K562 (cell line): ENCODE results near the gene GATAD1. TPM values are rescaled to one million over a fixed set of nuclear protein-coding genes. Genes with fewer than 3 reads are reported as not detected.
A peak's percentile ranks its signal among the peaks of the same experiment; 100 is the strongest.

Source experiments
- ATAC-seq: fragments of 200-7000 bp; cut with Tn5 transposase; 3 replicates; pipeline ENCODE4 v1.9.1; 2020; ENCODE audit warnings: moderate library complexity
- BruUV-seq: library from RNA; stranded (reverse); fragments of 400-500 nt; replicated peaks from 2 replicates; lab custom pipeline; 2021; lab: Mats Ljungman, UMichigan
- CTCF ChIA-PET: fragments of 300-600 bp; formaldehyde crosslinking; extraction: SDS; loops from one replicate; lab custom pipeline; 2021; ENCODE audit warnings: low intra/inter-chr PET ratio; lab: Yijun Ruan, JAX
- POLR2A ChIA-PET: fragments of 300-600, 350-650 bp; sonication (Branson Sonifier 250); formaldehyde crosslinking; extraction: SDS; loops from one replicate; lab custom pipeline; 2021; ENCODE audit warnings: antibody characterized with exemption, inconsistent platforms; lab: Yijun Ruan, JAX
- DNase-seq, 4 experiments: peaks; one replicate each; pipeline versions ENCODE4 v3.0.0 to v3.0.0-alpha.2; 2011 to 2018; ENCODE audit warnings: low spot score in 3 of 4, mixed read lengths in 3 of 4; ENCODE audit errors: extremely low read depth in 1 of 4
- FAIRE-seq: peaks from 2 replicates; lab custom pipeline; 2011; peaks lifted over from hg19 to GRCh38; lab: Jason Lieb, UNC
- H2AFZ ChIP-seq: 2 replicates; pipeline ENCODE4 v1.6.0; 2011; ENCODE audit warnings: low read depth, low read length, control low read depth, inconsistent platforms
- H3K27ac ChIP-seq: fragments of 200-600 bp; 3 replicates; pipeline ENCODE4 v1.8.0; 2011; ENCODE audit warnings: low read depth, mild to moderate bottlenecking, control low read depth, inconsistent platforms, low read length, moderate library complexity, mixed read lengths; ENCODE audit errors: extremely low read depth
- H3K27me3 ChIP-seq, 2 experiments: fragments of 300-600 bp in 1 of 2; 2 replicates in 1 of 2; 3 replicates in 1 of 2; pipeline versions ENCODE4 v1.6.0 to v1.8.0; 2011; ENCODE audit warnings: inconsistent platforms in 2 of 2, low read length in 2 of 2, mild to moderate bottlenecking in 1 of 2, mixed read lengths in 1 of 2, moderate library complexity in 1 of 2; ENCODE audit not compliant: control insufficient read depth in 2 of 2, insufficient read depth in 2 of 2
- H3K36me3 ChIP-seq: fragments of 300-600 bp; 3 replicates; pipeline ENCODE4 v1.8.0; 2011; ENCODE audit warnings: mild to moderate bottlenecking, low read length, inconsistent platforms; ENCODE audit not compliant: control insufficient read depth, insufficient read depth
- H3K4me1 ChIP-seq, 2 experiments: fragments of 200-600 bp in 1 of 2; replicated peaks in 1 of 2; 2 replicates in 1 of 2; 3 replicates in 1 of 2; pipeline versions ENCODE4 v1.5.1 to v1.8.0; 2011; ENCODE audit warnings: inconsistent platforms in 2 of 2, low read length in 2 of 2, mild to moderate bottlenecking in 1 of 2, mixed read lengths in 1 of 2, moderate library complexity in 1 of 2; ENCODE audit not compliant: control insufficient read depth in 2 of 2, insufficient read depth in 2 of 2
- H3K4me2 ChIP-seq: 2 replicates; pipeline ENCODE4 v1.6.1; 2011; ENCODE audit warnings: low read length, control low read depth, inconsistent platforms, mixed read lengths; ENCODE audit not compliant: insufficient read depth
- H3K4me3 ChIP-seq: fragments of 200-600 bp; sonication (generic), shearing (Covaris generic); 2 replicates; pipeline ENCODE4 v1.5.1; 2016; ENCODE audit warnings: control low read depth, inconsistent platforms
- H3K79me2 ChIP-seq: fragments of 200-600 bp; 3 replicates; pipeline ENCODE4 v1.8.0; 2011; ENCODE audit warnings: low read length, inconsistent platforms; ENCODE audit not compliant: control insufficient read depth, insufficient read depth
- H3K9ac ChIP-seq, 2 experiments: 2 replicates each; pipeline versions ENCODE4 v1.6.0 to v1.6.1; 2011; ENCODE audit warnings: low read depth in 2 of 2, low read length in 2 of 2, control low read depth in 1 of 2, inconsistent platforms in 1 of 2, mild to moderate bottlenecking in 1 of 2, mixed read lengths in 1 of 2; ENCODE audit not compliant: insufficient read depth in 1 of 2
- H3K9me1 ChIP-seq: one replicate; pipeline ENCODE4 v1.6.0; 2011; ENCODE audit warnings: inconsistent platforms, mild to moderate bottlenecking, low read length, moderate library complexity; ENCODE audit not compliant: control insufficient read depth, insufficient read depth
- H3K9me3 ChIP-seq: replicated peaks from 2 replicates; pipeline ENCODE4 v1.5.1; 2011; ENCODE audit warnings: low read depth, low read length, inconsistent platforms; ENCODE audit not compliant: control insufficient read depth, insufficient read depth
- H4K20me1 ChIP-seq: replicated peaks from 2 replicates; pipeline ENCODE4 v1.6.1; 2011; ENCODE audit warnings: low read length, inconsistent platforms, mixed read lengths; ENCODE audit not compliant: control insufficient read depth, insufficient read depth
- ATF2 ChIP-seq: sonication (generic); formaldehyde crosslinking; IDR thresholded peaks from 2 replicates; pipeline ENCODE4 v1.8.1; 2022; ENCODE audit warnings: missing genetic modification reagents
- HINFP ChIP-seq: fragments of 450-650 bp; conservative IDR thresholded peaks from 2 replicates; pipeline ENCODE4 v1.6.1; 2016; ENCODE audit warnings: missing genetic modification characterization, low read depth, mild to moderate bottlenecking, control low read depth, missing compliant biosample characterization
- KLF6 ChIP-seq: fragments of 250-450 bp; sonication (Bioruptor Pico); IDR thresholded peaks from 2 replicates; pipeline ENCODE4 v1.4.0; 2020; ENCODE audit warnings: mild to moderate bottlenecking, moderate library complexity, borderline replicate concordance
- SAFB ChIP-seq: fragments of 200-400 bp; formaldehyde crosslinking; IDR thresholded peaks from 2 replicates; pipeline ENCODE4 v1.6.1; 2017; ENCODE audit warnings: low read depth, low read length, borderline replicate concordance
- SRSF9 ChIP-seq: fragments of 200-400 bp; formaldehyde crosslinking; IDR thresholded peaks from 2 replicates; pipeline ENCODE4 v1.6.1; 2017; ENCODE audit warnings: low read depth, low read length, borderline replicate concordance
- ZBTB2 ChIP-seq: fragments of 450-650 bp; IDR thresholded peaks from 2 replicates; pipeline ENCODE4 v1.6.1; 2016; ENCODE audit warnings: antibody characterized with exemption
- ZNF140 ChIP-seq: fragments of 250-450 bp; sonication (Bioruptor Pico); IDR thresholded peaks from 2 replicates; pipeline ENCODE4 v1.8.0; 2021; ENCODE audit warnings: moderate library complexity, mild to moderate bottlenecking, inconsistent platforms
- ZNF347 ChIP-seq: fragments of 450-650 bp; formaldehyde crosslinking; IDR thresholded peaks from 2 replicates; pipeline ENCODE4 v1.4.0; 2020; ENCODE audit warnings: low read depth, mild to moderate bottlenecking, moderate library complexity
- ZNF407 ChIP-seq: fragments of 450-650 bp; IDR thresholded peaks from 2 replicates; pipeline ENCODE4 v1.6.1; 2016; ENCODE audit warnings: low read depth
- WGBS: fragments of 100-300 bp; shearing (Covaris generic); methylation state at CpG from one replicate; pipeline ENCODE4 v1.1.6; 2016; ENCODE audit warnings: low coverage, mixed read lengths; ENCODE audit not compliant: insufficient coverage; ENCODE audit errors: missing lambda C conversion rate; 5-methylcytosine and 5-hydroxymethylcytosine counted together
- in situ Hi-C: fragments of 300-500 bp; cut with MboI; formaldehyde crosslinking; loops from 4 replicates; pipeline ENCODE4 v1.15.0; 2018; ENCODE audit warnings: inconsistent platforms, mixed read lengths
- intact Hi-C: fragments of 100-400 bp; cut with micrococcal nuclease; formaldehyde crosslinking; loops from 2 replicates; pipeline ENCODE4 v1.14.2; 2022
- polyA plus RNA-seq, 8 experiments: library from polyadenylated mRNA; depleted of rRNA in 4 of 8; stranded (reverse) in 5 of 8; unstranded in 3 of 8; fragments of >200 nt; fragmentation: Nextera tagmentation in 2 of 8; fragmentation: Illumina TruSeq in 1 of 8; extraction: Ambion mirVana in 2 of 8; extraction: Trizol in 1 of 8; gene quantifications; 2 replicates each; pipeline versions ENCODE4 v1.2.1 to v1.2.3, GENCODE V29; 2011 to 2014; ENCODE audit warnings: inconsistent platforms in 1 of 8, missing spikeins in 1 of 8
- total RNA-seq, 7 experiments: library from RNA; depleted of rRNA in 6 of 7; stranded (reverse); fragments of >200 nt in 6 of 7; fragmentation: Illumina TruSeq in 2 of 7; extraction: Trizol in 2 of 7; gene quantifications; 2 replicates each; pipeline versions ENCODE4 v1.2.1 to v1.2.3, GENCODE V29; 2011 to 2021; ENCODE audit warnings: low replicate concordance in 1 of 7

The GATAD1 gene
- total and polyA plus RNA-seq, 9 of the 15 experiments (the other 6 are each of a cell fraction or from before 2014, with no cell fraction given), result 9.3 to 67.7 (median 34.3) TPM

- no peak for FAIRE-seq
- H3K9ac ChIP-seq, result no peak overlapping the region
- H3K4me3 ChIP-seq, result no peak overlapping the region
- no peak for ATAC-seq
- WGBS, result 70% methylated on average over 4 of the region's 4 CpGs
- H3K4me1 ChIP-seq, result peaks cover 0 to 4% of the 10 kb centered on the region in 2 experiments; a peak in 2 of 5 replicates
- intact Hi-C loops (loop anchor here (2.0 kb wide), 1 partner anchor 580 kb away; the partner anchor contains the start of gene MTERF1), in situ Hi-C loops (no loop called here)
- ChIA-PET CTCF (interaction anchor here (1.0 kb wide), 1 partner anchor 580 kb away, joined by 4 read pairs; the partner anchor contains the start of gene MTERF1), POLR2A (interaction anchor here (1.4 to 2.0 kb wide), 2 partner anchors 10 to 13 kb away, joined by 5 to 15 read pairs; partner anchors contain the start of gene GATAD1)
- no peaks in the 10 kb centered on the region for H3K27me3 ChIP-seq
- no peaks in the 10 kb centered on the region for H3K9me3 ChIP-seq
- H4K20me1 ChIP-seq, result no peaks in the 10 kb centered on the region
- no TSS peak for BruUV-seq
- no peak for DNase-seq
- no peak overlapping the region for H3K4me2 ChIP-seq
- H3K36me3 ChIP-seq, result peaks cover 25% of the 10 kb centered on the region
- peak overlapping the region; percentile 86; the same call in 1 of the 2 replicates for H2AFZ ChIP-seq
- no peaks in the 10 kb centered on the region for H3K79me2 ChIP-seq
- no peak overlapping the region for H3K27ac ChIP-seq
- no peaks in the 10 kb centered on the region for H3K9me1 ChIP-seq
- TF ChIP-seq SAFB (no peak), ZNF407 (no peak), ZNF347 (CRISPR knock-in tag) (no peak), HINFP (no peak), ZNF140 (CRISPR knock-in tag) (no peak), ATF2 (CRISPR knock-in tag) (no peak), SRSF9 (no peak), KLF6 (CRISPR knock-in tag) (no peak), ZBTB2 (no peak)
Observed at GRCh38 chr7:92460510-92460909, 13.2 kb downstream of the GATAD1 start.
